Natural killer cell (primary cell): ENCODE data around the gene RFC1. TPM values are rescaled to one million over a fixed set of nuclear protein-coding genes. Genes with fewer than 3 reads are reported as not detected.
"Not testable (repeated sequence)": the region's sequence is repeated elsewhere in the genome, so short reads cannot be mapped to it uniquely, and the experiment has no call there.

ENCODE experiments used
- ATAC-seq, 3 donors: fragments of 150-1000 bp in 2 of 3; fragments of 200-7000 bp in 1 of 3; cut with Tn5 transposase; 1 replicate in 1 of 3; 2 replicates in 2 of 3; pipeline ENCODE4 v1.10.0; 2021; ENCODE audit warnings: mild to moderate bottlenecking in 2 of 3, moderate library complexity in 2 of 3
- DNase-seq, 2 donors: peaks; one replicate each; pipeline versions ENCODE4 v3.0.0 to v3.0.0-alpha.2; 2013 to 2021; ENCODE audit warnings: mixed read lengths in 1 of 2
- H3K27ac ChIP-seq: one replicate; pipeline ENCODE4 v1.5.1; 2013; ENCODE audit warnings: mild to moderate bottlenecking, low read length
- H3K27me3 ChIP-seq: one replicate; pipeline ENCODE4 v1.6.1; 2013; ENCODE audit warnings: low read length; ENCODE audit not compliant: control insufficient read depth, insufficient read depth
- H3K36me3 ChIP-seq: one replicate; pipeline ENCODE4 v1.6.1; 2013; ENCODE audit warnings: low read length; ENCODE audit not compliant: control insufficient read depth, insufficient read depth
- H3K4me1 ChIP-seq: one replicate; pipeline ENCODE4 v1.6.1; 2013; ENCODE audit warnings: low read length; ENCODE audit not compliant: control insufficient read depth, insufficient read depth
- H3K4me3 ChIP-seq: one replicate; pipeline ENCODE4 v1.5.1; 2013; ENCODE audit warnings: low read length
- H3K9me3 ChIP-seq: one replicate; pipeline ENCODE4 v1.6.1; 2013; ENCODE audit warnings: low read length; ENCODE audit not compliant: control insufficient read depth, insufficient read depth
- H3K27ac Mint-ChIP-seq, 2 donors: one replicate each; pipeline ENCODE4 v1.8.0; 2022; ENCODE audit warnings: mild to moderate bottlenecking in 2 of 2, mixed read lengths in 2 of 2, moderate library complexity in 1 of 2
- H3K27me3 Mint-ChIP-seq, 2 donors: one replicate each; pipeline ENCODE4 v1.8.0; 2022; ENCODE audit warnings: low read depth in 2 of 2, mixed read lengths in 2 of 2
- H3K36me3 Mint-ChIP-seq: one replicate; pipeline ENCODE4 v1.8.0; 2022; ENCODE audit warnings: mixed read lengths
- H3K4me1 Mint-ChIP-seq, 2 donors: one replicate each; pipeline ENCODE4 v1.8.0; 2022; ENCODE audit warnings: mixed read lengths in 2 of 2
- H3K4me3 Mint-ChIP-seq: one replicate; pipeline ENCODE4 v1.8.0; 2022; ENCODE audit warnings: mild to moderate bottlenecking, moderate library complexity, mixed read lengths
- H3K9me3 Mint-ChIP-seq, 2 donors: one replicate each; pipeline ENCODE4 v1.8.0; 2022; ENCODE audit warnings: mixed read lengths in 2 of 2
- CTCF ChIP-seq: fragments of 200-600 bp; IDR thresholded peaks from one replicate; pipeline ENCODE4 v1.8.0; 2022; ENCODE audit warnings: antibody characterized with exemption
- WGBS: methylation state at CpG from one replicate; pipeline ENCODE4 v1.1.7; 2013; ENCODE audit warnings: missing lambda C conversion rate; ENCODE audit not compliant: insufficient coverage; 5-methylcytosine and 5-hydroxymethylcytosine counted together
- intact Hi-C: fragments of 100-400 bp; cut with micrococcal nuclease; formaldehyde crosslinking; loops from one replicate; pipeline ENCODE4 v1.14.2; 2022
- total RNA-seq, 4 donors: library from RNA; stranded (reverse); fragments of 120-200 nt in 1 of 4; gene quantifications; one replicate each; pipeline versions ENCODE4 v1.2.3 to v1.2.4, GENCODE V29; 2013 to 2022

Gene RFC1
- total RNA-seq, 3 donors from 2014 or later (not counting 1 experiment from before 2014, with no cell fraction given), result 74.6 to 103 (median 84.7) TPM

GRCh38 chr4:39390603-39391002, 24.4 kb upstream of the RFC1 start:
- Histone ChIP-seq H3K9me3 (no peaks in the 10 kb centered on the region), H3K27me3 (no peaks in the 10 kb centered on the region), H3K27ac (no peak overlapping the region), H3K4me3 (no peak overlapping the region), H3K36me3 (no peaks in the 10 kb centered on the region), H3K4me1 (no peaks in the 10 kb centered on the region)
- no peaks in the 10 kb centered on the region for H3K9me3 Mint-ChIP-seq
- no peaks in the 10 kb centered on the region for H3K4me1 Mint-ChIP-seq
- no peak overlapping the region for H3K4me3 Mint-ChIP-seq
- ATAC-seq (no peak), DNase-seq (no peak)
- no peaks in the 10 kb centered on the region for H3K36me3 Mint-ChIP-seq
- TF ChIP-seq CTCF, result no peak
- H3K27me3 Mint-ChIP-seq, result peaks cover 0 to 3% of the 10 kb centered on the region in 2 donors
- intact Hi-C loops, result no loop called here
- H3K27ac Mint-ChIP-seq, result no peak overlapping the region
- 79% methylated on average over 6 of the region's 6 CpGs for WGBS

GRCh38 chr4:39384563-39384962, 18.4 kb upstream of the RFC1 start:
- WGBS, result 91% methylated on average over 8 of the region's 11 CpGs
- Histone ChIP-seq H3K27ac (no peak overlapping the region), H3K27me3 (no peaks in the 10 kb centered on the region), H3K36me3 (no peaks in the 10 kb centered on the region), H3K4me3 (no peak overlapping the region), H3K4me1 (no peaks in the 10 kb centered on the region), H3K9me3 (no peaks in the 10 kb centered on the region)
- intact Hi-C loops, result no loop called here
- Mint-ChIP-seq H3K9me3 (peaks cover 0 to 2% of the 10 kb centered on the region in 2 donors), H3K36me3 (peaks cover 8% of the 10 kb centered on the region), H3K27ac (no peak overlapping the region), H3K27me3 (peaks cover 13 to 22% of the 10 kb centered on the region in 2 donors), H3K4me3 (no peak overlapping the region), H3K4me1 (no peaks in the 10 kb centered on the region)
- no peak for TF ChIP-seq CTCF
- ATAC-seq, result no peak
- DNase-seq, result no peak

GRCh38 chr4:39383690-39384089, 17.5 kb upstream of the RFC1 start:
- no peaks in the 10 kb centered on the region for H3K9me3 ChIP-seq
- H3K36me3 ChIP-seq, result no peaks in the 10 kb centered on the region
- H3K4me3 ChIP-seq, result no peak overlapping the region
- Mint-ChIP-seq H3K36me3 (peaks cover 11% of the 10 kb centered on the region), H3K9me3 (peaks cover 0 to 2% of the 10 kb centered on the region in 2 donors), H3K27me3 (peaks cover 15 to 31% of the 10 kb centered on the region in 2 donors), H3K4me1 (no peaks in the 10 kb centered on the region), H3K4me3 (no peak overlapping the region), H3K27ac (no peak overlapping the region)
- H3K27me3 ChIP-seq, result no peaks in the 10 kb centered on the region
- TF ChIP-seq CTCF, result no peak
- WGBS, result 90% methylated on average over 1 of the region's 1 CpG
- ATAC-seq (no peak), DNase-seq (no peak)
- intact Hi-C loops, result no loop called here
- no peak overlapping the region for H3K27ac ChIP-seq
- no peaks in the 10 kb centered on the region for H3K4me1 ChIP-seq

GRCh38 chr4:39375478-39375877, 9.3 kb upstream of the RFC1 start:
- peaks cover 0 to 2% of the 10 kb centered on the region in 2 donors for H3K9me3 Mint-ChIP-seq
- Histone ChIP-seq H3K36me3 (no peaks in the 10 kb centered on the region), H3K27ac (no peak overlapping the region), H3K27me3 (no peaks in the 10 kb centered on the region), H3K9me3 (peaks cover 2% of the 10 kb centered on the region), H3K4me1 (no peaks in the 10 kb centered on the region), H3K4me3 (no peak overlapping the region)
- peaks cover 11% of the 10 kb centered on the region for H3K36me3 Mint-ChIP-seq
- H3K27me3 Mint-ChIP-seq, result peaks cover 25 to 36% of the 10 kb centered on the region in 2 donors
- ATAC-seq, result no peak
- no peak for DNase-seq
- H3K27ac Mint-ChIP-seq, result no peak overlapping the region
- no peak overlapping the region for H3K4me3 Mint-ChIP-seq
- WGBS, result 98% methylated on average over 4 of the region's 4 CpGs
- no peaks in the 10 kb centered on the region for H3K4me1 Mint-ChIP-seq
- TF ChIP-seq CTCF, result no peak
- intact Hi-C loops, result no loop called here

GRCh38 chr4:39371209-39371608, 5.0 kb upstream of the RFC1 start:
- H3K27me3 ChIP-seq, ATAC-seq, H3K36me3 Mint-ChIP-seq, H3K9me3 ChIP-seq, H3K27me3 Mint-ChIP-seq, H3K27ac Mint-ChIP-seq, H3K4me3 Mint-ChIP-seq, H3K4me1 ChIP-seq, H3K4me1 Mint-ChIP-seq, H3K9me3 Mint-ChIP-seq, H3K4me3 ChIP-seq, DNase-seq, intact Hi-C loops, H3K36me3 ChIP-seq, H3K27ac ChIP-seq: not testable (repeated sequence)
- WGBS, result 89% methylated on average over 6 of the region's 6 CpGs
